Small intestine (tissue), 16 donors: Measurements from ENCODE around the gene C19orf33. TPM values are rescaled to one million over a fixed set of nuclear protein-coding genes. Genes with fewer than 3 reads are reported as not detected.
"Not testable (repeated sequence)": the region's sequence is repeated elsewhere in the genome, so short reads cannot be mapped to it uniquely, and the experiment has no call there.

Experiments used
- DNase-seq, 2 donors: peaks; one replicate each; pipeline versions ENCODE4 v3.0.0 to v3.0.0-alpha.2; 2013
- FAIRE-seq: peaks from 2 replicates; lab custom pipeline; 2012; peaks lifted over from hg19 to GRCh38; lab: Jason Lieb, UNC
- H3K27ac ChIP-seq, 3 donors: one replicate each; pipeline ENCODE4 v1.5.1; 2013; ENCODE audit warnings: low read length in 2 of 3, mild to moderate bottlenecking in 2 of 3, control low read depth in 1 of 3, inconsistent platforms in 1 of 3, low read depth in 1 of 3, moderate library complexity in 1 of 3
- H3K27me3 ChIP-seq, 3 donors: one replicate each; pipeline ENCODE4 v1.6.1; 2013; ENCODE audit warnings: low read length in 3 of 3, inconsistent platforms in 1 of 3; ENCODE audit not compliant: control insufficient read depth in 3 of 3, insufficient read depth in 3 of 3
- H3K36me3 ChIP-seq, 3 donors: one replicate each; pipeline ENCODE4 v1.6.1; 2013; ENCODE audit warnings: low read length in 3 of 3, inconsistent platforms in 1 of 3, low read depth in 1 of 3, mild to moderate bottlenecking in 1 of 3, moderate library complexity in 1 of 3; ENCODE audit not compliant: control insufficient read depth in 3 of 3, insufficient read depth in 2 of 3
- H3K4me1 ChIP-seq, 3 donors: one replicate each; pipeline ENCODE4 v1.6.1; 2013; ENCODE audit warnings: low read length in 2 of 3, inconsistent platforms in 1 of 3, low read depth in 1 of 3, mild to moderate bottlenecking in 1 of 3, moderate library complexity in 1 of 3; ENCODE audit not compliant: control insufficient read depth in 3 of 3, insufficient read depth in 2 of 3
- H3K4me3 ChIP-seq, 3 donors: one replicate each; pipeline ENCODE4 v1.5.1; 2013; ENCODE audit warnings: low read length in 3 of 3, control low read depth in 1 of 3, inconsistent platforms in 1 of 3, low read depth in 1 of 3, mild to moderate bottlenecking in 1 of 3, moderate library complexity in 1 of 3
- H3K9me3 ChIP-seq, 2 donors: one replicate each; pipeline ENCODE4 v1.6.1; 2013; ENCODE audit warnings: low read depth in 1 of 2, low read length in 1 of 2; ENCODE audit not compliant: control insufficient read depth in 2 of 2, insufficient read depth in 1 of 2
- WGBS, 3 donors: extraction: QIAGEN DNeasy Blood & Tissue Kit; methylation state at CpG; one replicate each; pipeline ENCODE4 v1.1.7; 2013; 5-methylcytosine and 5-hydroxymethylcytosine counted together
- long read RNA-seq, 10 donors: transcript quantifications; one replicate each; lab custom pipeline, GENCODE V29; 2026
- polyA plus RNA-seq, 4 donors: library from polyadenylated mRNA; stranded (reverse) in 3 of 4; unstranded in 1 of 4; fragments of 200-250 nt in 3 of 4; fragments of 120-200 nt in 1 of 4; gene quantifications; one replicate each; pipeline versions ENCODE4 v1.2.1 to v1.2.3, GENCODE V29; 2013
- donor health status: healthy with polysubstance abuse.
- donor health status: control.
- donor health status: control.
- donor health status: Bipolar disorder and iron deficiency.
- donor health status: healthy.

The C19orf33 gene
- 1,000 to 10,000 TPM in 2 of 4 donors, 100 to 1,000 TPM in 2; 410 to 2,753 (median 1,138) TPM for polyA plus RNA-seq
- long read RNA-seq, donor 1, transcript C19orf33-202 (4 exons, 520 nt) = minor isoform, 91 of 742 reads
- long read RNA-seq, donor 1, transcript C19orf33-201 (4 exons, 467 nt) = major isoform, 451 of 742 reads
- long read RNA-seq, donor 1, transcript C19orf33-204 (3 exons, 502 nt) = minor isoform, 16 of 742 reads
- long read RNA-seq, donor 1, transcript C19orf33-203 (3 exons, 462 nt) = minor isoform, 90 of 742 reads
- long read RNA-seq, donor 1, partial matches to known transcripts = 81 of 742 reads
- long read RNA-seq, donor 1, other reads (novel, unspliced or antisense) = 13 of 742 reads
- long read RNA-seq, donor 2, transcript C19orf33-202 (4 exons, 520 nt) = minor isoform, 8 of 136 reads
- long read RNA-seq, donor 2, transcript C19orf33-201 (4 exons, 467 nt) = major isoform, 96 of 136 reads
- long read RNA-seq, donor 2, transcript C19orf33-203 (3 exons, 462 nt) = minor isoform, 17 of 136 reads
- long read RNA-seq, donor 2, partial matches to known transcripts = 14 of 136 reads
- long read RNA-seq, donor 2, other reads (novel, unspliced or antisense) = 0 of 136 reads
- long read RNA-seq, donor 3, transcript C19orf33-204 (3 exons, 502 nt) = minor isoform, 5 of 162 reads
- long read RNA-seq, donor 3, transcript C19orf33-202 (4 exons, 520 nt) = minor isoform, 17 of 162 reads
- long read RNA-seq, donor 3, transcript C19orf33-201 (4 exons, 467 nt) = major isoform, 100 of 162 reads
- long read RNA-seq, donor 3, transcript C19orf33-203 (3 exons, 462 nt) = minor isoform, 24 of 162 reads
- long read RNA-seq, donor 3, partial matches to known transcripts = 16 of 162 reads
- long read RNA-seq, donor 3, other reads (novel, unspliced or antisense) = 0 of 162 reads
- long read RNA-seq, donor 4, transcript C19orf33-201 (4 exons, 467 nt) = major isoform, 12 of 15 reads
- long read RNA-seq, donor 4, partial matches to known transcripts = 0 of 15 reads
- long read RNA-seq, donor 4, other reads (novel, unspliced or antisense) = 0 of 15 reads
- long read RNA-seq, donor 5, transcript C19orf33-203 (3 exons, 462 nt) = minor isoform, 15 of 91 reads
- long read RNA-seq, donor 5, transcript C19orf33-201 (4 exons, 467 nt) = major isoform, 62 of 91 reads
- long read RNA-seq, donor 5, partial matches to known transcripts = 9 of 91 reads
- long read RNA-seq, donor 5, other reads (novel, unspliced or antisense) = 0 of 91 reads
- long read RNA-seq, donor 6, transcript C19orf33-203 (3 exons, 462 nt) = minor isoform, 41 of 308 reads
- long read RNA-seq, donor 6, transcript C19orf33-201 (4 exons, 467 nt) = major isoform, 215 of 308 reads
- long read RNA-seq, donor 6, transcript C19orf33-202 (4 exons, 520 nt) = minor isoform, 48 of 308 reads
- long read RNA-seq, donor 6, partial matches to known transcripts = 0 of 308 reads
- long read RNA-seq, donor 6, other reads (novel, unspliced or antisense) = 0 of 308 reads
- long read RNA-seq, donor 7, partial matches to known transcripts = 0 of 1 reads
- long read RNA-seq, donor 7, other reads (novel, unspliced or antisense) = 0 of 1 reads
- long read RNA-seq, donor 8, transcript C19orf33-201 (4 exons, 467 nt) = major isoform, 5 of 5 reads
- long read RNA-seq, donor 8, partial matches to known transcripts = 0 of 5 reads
- long read RNA-seq, donor 8, other reads (novel, unspliced or antisense) = 0 of 5 reads
- long read RNA-seq, donor 9, transcript C19orf33-203 (3 exons, 462 nt) = minor isoform, 8 of 54 reads
- long read RNA-seq, donor 9, transcript C19orf33-201 (4 exons, 467 nt) = major isoform, 43 of 54 reads
- long read RNA-seq, donor 9, partial matches to known transcripts = 0 of 54 reads
- long read RNA-seq, donor 9, other reads (novel, unspliced or antisense) = 0 of 54 reads
- long read RNA-seq, donor 10, transcript C19orf33-201 (4 exons, 467 nt) = major isoform, 209 of 316 reads
- long read RNA-seq, donor 10, transcript C19orf33-203 (3 exons, 462 nt) = minor isoform, 39 of 316 reads
- long read RNA-seq, donor 10, transcript C19orf33-202 (4 exons, 520 nt) = minor isoform, 35 of 316 reads
- long read RNA-seq, donor 10, transcript C19orf33-204 (3 exons, 502 nt) = minor isoform, 5 of 316 reads
- long read RNA-seq, donor 10, partial matches to known transcripts = 28 of 316 reads
- long read RNA-seq, donor 10, other reads (novel, unspliced or antisense) = 0 of 316 reads

GRCh38 chr19:38303517-38304351 is at the start of gene C19orf33:
Gene C19orf33 (plus strand): TSS chr19:38304251. CDS start chr19:38304262, 11 bp downstream.
- Histone ChIP-seq H3K27ac (peak within 1 kb of the TSS; percentile 95 to 100 (median 97)), H3K36me3 (peaks cover 3 to 42% (median 3%) of the 10 kb centered on the region in 3 donors), H3K9me3 (no peaks in the 10 kb centered on the region), H3K4me3 (peak within 1 kb of the TSS; percentile 26 to 73 (median 61)), H3K4me1 (peaks cover 0 to 39% (median 0%) of the 10 kb centered on the region in 3 donors), H3K27me3 (no peaks in the 10 kb centered on the region)
- WGBS, 3 donors = 14 to 39% (median 22%) methylated on average over 26 to 28 of the region's 28 CpGs
- FAIRE-seq (no peak), DNase-seq (peak; percentile 96 to 98)

DNA sequence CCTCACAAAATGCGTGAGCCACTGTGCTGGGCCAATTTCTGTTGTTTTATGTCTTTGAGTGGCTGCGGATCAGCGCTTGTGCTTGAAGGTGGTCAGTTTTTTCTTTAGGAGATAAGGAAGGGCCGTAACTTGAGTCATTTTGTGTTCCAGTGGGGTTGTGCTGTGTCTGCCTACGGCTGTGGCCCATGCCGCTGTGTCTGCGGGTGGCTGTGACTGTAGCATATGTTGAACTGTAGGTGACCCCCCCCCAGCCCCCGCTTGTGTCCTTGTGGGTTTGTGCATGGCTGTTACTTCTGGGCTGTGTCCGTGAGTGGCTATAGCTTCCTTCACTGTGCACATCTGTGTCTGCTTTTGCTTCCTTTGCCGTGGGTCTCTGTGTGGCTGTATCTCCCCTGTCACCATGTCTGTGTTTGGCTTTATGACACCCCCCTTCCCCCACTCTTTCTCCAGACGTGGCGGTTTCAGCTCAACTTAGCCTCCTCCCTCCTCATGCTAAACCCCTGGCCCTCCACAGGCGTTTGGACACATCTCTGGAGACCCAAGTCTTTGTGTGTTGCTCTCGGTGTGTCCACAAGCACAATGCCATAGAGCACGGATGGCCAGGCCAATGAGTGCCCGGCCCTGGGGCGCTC is 48.6 kb upstream of the C19orf33 start:
- peak overlapping the region; percentile 38 to 46 (median 42) for H3K4me3 ChIP-seq
- FAIRE-seq (no peak), DNase-seq (peak in 1 of 2 donors; percentile 63)
- H3K4me1 ChIP-seq = peaks cover under 1 to 42% (median 1%) of the 10 kb centered on the region in 3 donors
- H3K36me3 ChIP-seq = peaks cover 0 to 12% (median 0%) of the 10 kb centered on the region in 3 donors
- H3K27me3 ChIP-seq = peaks cover 0 to 7% (median 0%) of the 10 kb centered on the region in 3 donors
- peaks cover 0 to 1% of the 10 kb centered on the region in 2 donors for H3K9me3 ChIP-seq
- H3K27ac ChIP-seq = peak overlapping the region in 2 of 3 donors; percentile 4 to 54
- WGBS, 3 donors = 53 to 62% (median 61%) methylated on average over 17 of the region's 17 CpGs

DNA sequence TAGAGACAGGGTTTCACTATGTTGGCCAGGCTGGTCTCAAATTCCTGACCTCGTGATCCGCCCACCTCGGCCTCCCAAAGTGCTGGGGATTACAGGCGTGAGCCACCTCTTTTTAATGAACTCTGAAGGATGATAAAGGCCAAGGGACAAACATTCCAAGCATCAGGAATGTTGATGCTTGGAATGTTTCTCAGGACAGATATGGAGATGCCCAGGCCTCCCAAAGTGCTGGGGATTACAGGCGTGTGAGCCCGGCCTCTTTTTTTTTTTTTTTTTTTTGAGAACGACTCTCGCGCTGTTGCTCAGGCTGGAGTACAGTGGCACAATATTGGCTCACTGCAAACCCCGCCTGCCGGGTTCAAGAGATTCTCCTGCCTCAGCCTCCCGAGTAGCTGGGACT is 42.1 kb upstream of the C19orf33 start:
- not testable (repeated sequence) for FAIRE-seq, H3K36me3 ChIP-seq, DNase-seq, H3K9me3 ChIP-seq, H3K27ac ChIP-seq, H3K27me3 ChIP-seq, H3K4me3 ChIP-seq
- peaks cover 0 to 28% (median 3%) of the 10 kb centered on the region in 3 donors for H3K4me1 ChIP-seq
- 84 to 95% (median 92%) methylated on average over 10 to 12 of the region's 12 CpGs for WGBS, 3 donors

- 68 to 78% (median 73%) methylated on average over 7 of the region's 7 CpGs for WGBS, 3 donors
- Histone ChIP-seq H3K9me3 (no peaks in the 10 kb centered on the region), H3K27me3 (no peaks in the 10 kb centered on the region), H3K4me3 (no peak overlapping the region), H3K27ac (peak overlapping the region; percentile 35 to 90 (median 36)), H3K36me3 (no peaks in the 10 kb centered on the region), H3K4me1 (peaks cover 0 to 35% (median 3%) of the 10 kb centered on the region in 3 donors)
- peak; percentile 68 to 75 for DNase-seq
- FAIRE-seq = no peak
These were observed 41.3 kb upstream of the C19orf33 start for GRCh38 chr19:38262585-38263268.

GRCh38 chr19:38263689-38264485 is 40.2 kb upstream of the C19orf33 start:
- WGBS, 3 donors = 7 to 13% (median 8%) methylated on average over 21 to 34 of the region's 34 CpGs
- Histone ChIP-seq H3K4me1 (peaks cover 0 to 46% (median 3%) of the 10 kb centered on the region in 3 donors), H3K36me3 (peaks cover 0 to 7% (median 0%) of the 10 kb centered on the region in 3 donors), H3K4me3 (peak overlapping the region; percentile 23 to 87 (median 56)), H3K27ac (peak overlapping the region; percentile 90 to 100 (median 94)), H3K9me3 (no peaks in the 10 kb centered on the region), H3K27me3 (no peaks in the 10 kb centered on the region)
- FAIRE-seq = no peak
- peak; percentile 97 for DNase-seq
